HCT116 (cell line): ENCODE data around the gene RIPOR2. TPM values are rescaled to one million over a fixed set of nuclear protein-coding genes. Genes with fewer than 3 reads are reported as not detected.

Source experiments
- ATAC-seq: fragments of 200-7000 bp; cut with Tn5 transposase; 2 replicates; pipeline ENCODE4 v1.9.1; 2020; ENCODE audit warnings: mild to moderate bottlenecking, moderate library complexity
- BruUV-seq: library from RNA; stranded (reverse); fragments of 400-500 nt; replicated peaks from 2 replicates; lab custom pipeline; 2021; lab: Mats Ljungman, UMichigan
- CTCF ChIA-PET: fragments of 300-600 bp; sonication (Branson Sonifier 250); formaldehyde crosslinking; loops from one replicate; lab custom pipeline; 2021; ENCODE audit warnings: antibody characterized with exemption; lab: Charles Lee
- POLR2A ChIA-PET: fragments of 300-600, 350-600 bp; sonication (Branson Sonifier 250); formaldehyde crosslinking; loops from one replicate; lab custom pipeline; 2021; ENCODE audit warnings: antibody characterized with exemption; lab: Charles Lee
- RAD21 ChIA-PET, 2 experiments: fragments of 300-600 bp; sonication (Branson Sonifier 250); formaldehyde crosslinking; loops; one replicate each; lab custom pipeline; 2023; ENCODE audit warnings: low total read pairs in 2 of 2; ENCODE audit not compliant: uncharacterized antibody in 2 of 2, unreplicated experiment in 2 of 2, low non-redundant PET in 1 of 2; lab: Charles Lee
- DNase-seq: peaks from one replicate; pipeline ENCODE4 v3.0.0-alpha.2; 2010; ENCODE audit warnings: low read depth, low spot score
- H2AFZ ChIP-seq: fragments of 200-600 bp; shearing (Covaris generic), sonication (generic); 2 replicates; pipeline ENCODE4 v1.6.1; 2017; ENCODE audit warnings: low read depth, mixed run types, mixed read lengths, antibody characterized with exemption, low read length; ENCODE audit not compliant: poor library complexity, severe bottlenecking
- H3K27ac ChIP-seq: 2 replicates; pipeline ENCODE4 v1.5.1; 2012; ENCODE audit warnings: low read depth, low read length
- H3K27me3 ChIP-seq: fragments of 200-600 bp; sonication (generic); 2 replicates; pipeline ENCODE4 v1.6.1; 2016; ENCODE audit warnings: mixed run types, low read length, mixed read lengths; ENCODE audit not compliant: insufficient read depth
- H3K36me3 ChIP-seq, 2 experiments: fragments of 200-500 bp in 1 of 2; fragments of 200-600 bp in 1 of 2; sonication (Bioruptor generic) in 1 of 2; sonication (generic) in 1 of 2; 2 replicates each; pipeline versions ENCODE4 v1.5.1 to v1.6.1; 2014 to 2016; ENCODE audit warnings: low read length in 2 of 2, inconsistent platforms in 1 of 2, mixed read lengths in 1 of 2, mixed run types in 1 of 2; ENCODE audit not compliant: insufficient read depth in 2 of 2, control insufficient read depth in 1 of 2
- H3K4me1 ChIP-seq, 2 experiments: fragments of 200-600 bp in 1 of 2; sonication (generic) in 1 of 2; 2 replicates each; pipeline versions ENCODE4 v1.5.1 to v1.6.1; 2012 to 2017; ENCODE audit warnings: low read length in 2 of 2, inconsistent platforms in 1 of 2, mild to moderate bottlenecking in 1 of 2, mixed read lengths in 1 of 2, mixed run types in 1 of 2, moderate library complexity in 1 of 2; ENCODE audit not compliant: insufficient read depth in 2 of 2, control insufficient read depth in 1 of 2
- H3K4me2 ChIP-seq: fragments of 200-600 bp; sonication (generic); 2 replicates; pipeline ENCODE4 v1.6.1; 2017; ENCODE audit warnings: mixed run types, low read length, mixed read lengths
- H3K4me3 ChIP-seq, 2 experiments: fragments of 200-600 bp in 1 of 2; sonication (generic) in 1 of 2; replicated peaks in 1 of 2; 2 replicates each; pipeline ENCODE4 v1.5.1; 2011 to 2016; ENCODE audit warnings: low read length in 2 of 2, control low read depth in 1 of 2, low read depth in 1 of 2, mild to moderate bottlenecking in 1 of 2, mixed read lengths in 1 of 2, mixed run types in 1 of 2
- H3K79me2 ChIP-seq: fragments of 200-600 bp; sonication (generic); 2 replicates; pipeline ENCODE4 v1.6.1; 2017; ENCODE audit warnings: mild to moderate bottlenecking, mixed run types, low read length, moderate library complexity, mixed read lengths; ENCODE audit not compliant: insufficient read depth
- H3K9ac ChIP-seq: fragments of 200-600 bp; sonication (generic); 2 replicates; pipeline ENCODE4 v1.6.1; 2016; ENCODE audit warnings: low read length, mixed read lengths
- H3K9me2 ChIP-seq: fragments of 200-600 bp; sonication (generic), shearing (Covaris generic); 2 replicates; pipeline ENCODE4 v1.6.1; 2017; ENCODE audit warnings: mixed run types, mild to moderate bottlenecking, moderate library complexity; ENCODE audit not compliant: insufficient read depth
- H3K9me3 ChIP-seq, 2 experiments: fragments of 200-500 bp in 1 of 2; fragments of 200-600 bp in 1 of 2; sonication (Bioruptor generic) in 1 of 2; sonication (generic) in 1 of 2; 2 replicates each; pipeline ENCODE4 v1.6.1; 2014 to 2017; ENCODE audit warnings: low read length in 2 of 2, mixed read lengths in 2 of 2, inconsistent platforms in 1 of 2, low read depth in 1 of 2, mild to moderate bottlenecking in 1 of 2, mixed run types in 1 of 2, moderate library complexity in 1 of 2; ENCODE audit not compliant: control insufficient read depth in 1 of 2, insufficient read depth in 1 of 2
- H4K20me1 ChIP-seq: fragments of 200-600 bp; sonication (generic), shearing (Covaris generic); 2 replicates; pipeline ENCODE4 v1.6.1; 2017; ENCODE audit warnings: mixed run types, mild to moderate bottlenecking, moderate library complexity; ENCODE audit not compliant: insufficient read depth
- FOSL1 ChIP-seq: IDR thresholded peaks from 2 replicates; pipeline ENCODE4 v1.6.1; 2012; ENCODE audit warnings: low read depth
- POLR2A ChIP-seq: IDR thresholded peaks from 2 replicates; pipeline ENCODE4 v1.7.0; 2011; ENCODE audit warnings: borderline replicate concordance; ENCODE audit not compliant: insufficient read depth, insufficient read length; ENCODE audit errors: extremely low read depth
- SRF ChIP-seq: IDR thresholded peaks from 2 replicates; pipeline ENCODE4 v1.6.1; 2012; ENCODE audit warnings: low read depth
- ZFX ChIP-seq: fragments of 450-650 bp; IDR thresholded peaks from 2 replicates; pipeline ENCODE4 v1.6.1; 2017
- intact Hi-C: fragments of 100-400 bp; cut with micrococcal nuclease; formaldehyde crosslinking; loops from 2 replicates; pipeline ENCODE4 v1.10.0; 2022
- total RNA-seq: library from RNA; stranded (reverse); gene quantifications from one replicate; pipeline ENCODE4 v1.2.1, GENCODE V29; 2021; ENCODE audit not compliant: unreplicated experiment
- TF ChIP-seq, protein P1 (sequence below): IDR thresholded peaks from 2 replicates; pipeline ENCODE4 v1.6.1; 2012

Gene RIPOR2
- total RNA-seq, 1 experiment from 2014 or later = 0.44 TPM

DNA sequence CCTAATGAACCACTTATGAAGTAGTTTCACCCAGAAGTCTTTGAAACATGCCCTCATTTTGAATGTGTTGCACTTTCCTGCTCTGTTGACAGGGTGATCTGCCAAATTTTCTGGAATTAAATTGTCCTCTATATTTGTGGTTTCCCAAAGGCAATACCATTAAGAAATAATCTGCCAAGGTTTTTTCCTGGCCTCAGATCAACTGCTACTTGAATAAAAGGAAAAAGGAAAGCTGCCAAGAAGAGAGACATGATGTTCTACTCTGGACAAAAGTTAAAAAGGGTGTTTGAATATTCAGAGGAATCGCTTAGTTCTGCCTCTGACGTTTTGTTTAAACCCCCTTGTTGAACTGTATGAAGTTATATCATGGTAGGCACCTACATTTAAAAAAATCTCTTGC is 99.7 kb downstream of the RIPOR2 start:
- ATAC-seq = no peak
- CTCF ChIA-PET = interaction anchor here (1.5 kb wide), 1 partner anchor 12 kb away, joined by 3 read pairs; no protein-coding TSS in a partner anchor

DNA sequence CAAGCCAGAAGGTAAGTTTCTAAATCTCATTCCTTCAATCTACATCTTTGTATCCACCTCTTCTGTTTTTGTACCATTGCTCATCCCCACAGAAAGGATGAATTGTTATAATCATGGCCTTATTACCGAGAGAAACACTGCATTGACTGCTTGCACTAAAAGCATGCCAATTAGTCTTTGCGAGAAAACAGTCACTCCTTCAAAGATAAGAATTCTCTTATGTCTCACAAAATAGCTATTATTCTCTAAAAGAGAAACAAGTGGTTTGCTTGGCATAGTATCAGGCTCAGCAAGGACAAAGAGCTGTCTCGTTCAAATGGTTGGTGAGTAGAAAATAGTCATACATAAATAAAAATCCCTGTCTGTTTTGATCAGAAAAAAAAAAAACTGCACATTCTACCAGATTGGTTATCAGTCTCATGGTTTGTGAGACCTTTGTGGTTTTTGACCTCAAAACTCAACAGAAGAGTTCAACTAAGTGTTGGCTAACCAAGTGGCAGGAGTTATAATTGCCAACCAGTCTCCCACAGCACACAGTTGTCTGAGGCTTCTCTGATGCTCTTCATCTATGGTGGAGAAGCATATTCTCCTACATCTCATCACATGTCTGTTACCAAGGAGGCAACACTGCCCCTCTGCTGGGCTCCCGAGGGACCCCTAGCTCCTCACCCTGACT is 101.9 kb downstream of the RIPOR2 start:
- TF ChIP-seq ZFX (no peak), SRF (no peak), FOSL1 (no peak)
- H3K4me3 ChIP-seq = no peak overlapping the region
- H4K20me1 ChIP-seq = no peaks in the 10 kb centered on the region
- DNase-seq (no peak), ATAC-seq (no peak)
- no peaks in the 10 kb centered on the region for H3K27me3 ChIP-seq
- RAD21 ChIA-PET = no interaction called here
- no TSS peak for BruUV-seq
- H3K9me3 ChIP-seq = no peaks in the 10 kb centered on the region
- H3K36me3 ChIP-seq = no peaks in the 10 kb centered on the region
- CTCF ChIA-PET = no interaction called here
- POLR2A ChIA-PET = no interaction called here
- no peaks in the 10 kb centered on the region for H3K9me2 ChIP-seq
- H3K79me2 ChIP-seq = no peaks in the 10 kb centered on the region
- H3K4me1 ChIP-seq = no peaks in the 10 kb centered on the region
- no peak overlapping the region for H2AFZ ChIP-seq
- no peak overlapping the region for H3K4me2 ChIP-seq
- H3K27ac ChIP-seq = no peak overlapping the region
- intact Hi-C loops = no loop called here
- no peak overlapping the region for H3K9ac ChIP-seq

More for the DNA sequence above, 99.7 kb downstream of the RIPOR2 start:
- BruUV-seq = no TSS peak
- no peak overlapping the region for H3K4me3 ChIP-seq
- intact Hi-C loops = no loop called here
- H3K9ac ChIP-seq = no peak overlapping the region
- POLR2A ChIA-PET = no interaction called here
- no peak for TF ChIP-seq POLR2A
- TF ChIP-seq, protein P1, sequence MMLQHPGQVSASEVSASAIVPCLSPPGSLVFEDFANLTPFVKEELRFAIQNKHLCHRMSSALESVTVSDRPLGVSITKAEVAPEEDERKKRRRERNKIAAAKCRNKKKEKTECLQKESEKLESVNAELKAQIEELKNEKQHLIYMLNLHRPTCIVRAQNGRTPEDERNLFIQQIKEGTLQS = no peak
- TF ChIP-seq, all 23 proteins: peak for 0
- Histone ChIP-seq H2AFZ (no peak overlapping the region), H3K4me1 (no peaks in the 10 kb centered on the region), H3K36me3 (no peaks in the 10 kb centered on the region), H3K27ac (no peak overlapping the region), H3K27me3 (0 out of 2 replicates have a peak, but pooled peaks cover under 1% of the 10 kb centered on the region), H3K9me2 (no peaks in the 10 kb centered on the region), H4K20me1 (no peaks in the 10 kb centered on the region), H3K4me2 (no peak overlapping the region), H3K9me3 (no peaks in the 10 kb centered on the region), H3K79me2 (no peaks in the 10 kb centered on the region)
- no peak for DNase-seq
- RAD21 ChIA-PET = no interaction called here
